DND-41 (cell line): ENCODE measurements around the gene MTR.

Experiments used
- ATAC-seq: fragments of 200-7000 bp; cut with Tn5 transposase; 3 replicates; pipeline ENCODE4 v1.9.1; 2021; ENCODE audit warnings: low read depth; ENCODE audit not compliant: insufficient read depth
- DNase-seq: peaks from one replicate; pipeline ENCODE4 v3.0.0-alpha.2; 2020
- H2AFZ ChIP-seq: 2 replicates; pipeline ENCODE4 v1.6.0; 2012; ENCODE audit warnings: low read depth, low read length
- H3K27ac ChIP-seq: 2 replicates; pipeline ENCODE4 v1.5.1; 2012; ENCODE audit warnings: low read length, inconsistent platforms
- H3K27me3 ChIP-seq: fragments of 200-600 bp; sonication (generic); 2 replicates; pipeline ENCODE4 v1.6.0; 2012; ENCODE audit warnings: low read length, mild to moderate bottlenecking, inconsistent platforms; ENCODE audit not compliant: insufficient read depth, poor library complexity
- H3K36me3 ChIP-seq: 2 replicates; pipeline ENCODE4 v1.5.1; 2012; ENCODE audit warnings: low read length, inconsistent platforms; ENCODE audit not compliant: insufficient read depth
- H3K4me1 ChIP-seq: 2 replicates; pipeline ENCODE4 v1.5.1; 2012; ENCODE audit warnings: mild to moderate bottlenecking, low read length; ENCODE audit not compliant: insufficient read depth
- H3K4me2 ChIP-seq: 2 replicates; pipeline ENCODE4 v1.6.0; 2012; ENCODE audit warnings: mild to moderate bottlenecking, moderate library complexity, low read length, inconsistent platforms; ENCODE audit not compliant: insufficient read depth
- H3K4me3 ChIP-seq, 2 experiments: fragments of 200-600 bp in 1 of 2; shearing (Covaris generic) in 1 of 2; 2 replicates each; pipeline ENCODE4 v1.5.1; 2012 to 2016; ENCODE audit warnings: inconsistent platforms in 2 of 2, low read length in 2 of 2, mild to moderate bottlenecking in 2 of 2, low read depth in 1 of 2, moderate library complexity in 1 of 2
- H3K79me2 ChIP-seq: 2 replicates; pipeline ENCODE4 v1.6.0; 2012; ENCODE audit warnings: low read length, inconsistent platforms; ENCODE audit not compliant: insufficient read depth
- H3K9ac ChIP-seq: 2 replicates; pipeline ENCODE4 v1.6.0; 2012; ENCODE audit warnings: low read depth, mild to moderate bottlenecking, inconsistent platforms, low read length, moderate library complexity
- H3K9me3 ChIP-seq: 2 replicates; pipeline ENCODE4 v1.5.1; 2012; ENCODE audit warnings: low read length, moderate library complexity, mild to moderate bottlenecking, inconsistent platforms; ENCODE audit not compliant: insufficient read depth, severe bottlenecking
- H4K20me1 ChIP-seq: 2 replicates; pipeline ENCODE4 v1.6.0; 2012; ENCODE audit warnings: low read length; ENCODE audit not compliant: insufficient read depth
- EZH2 ChIP-seq: IDR thresholded peaks from 3 replicates; pipeline ENCODE4 v1.6.1; 2012; ENCODE audit warnings: borderline replicate concordance, low read depth, mild to moderate bottlenecking, moderate library complexity, low read length, inconsistent platforms; ENCODE audit not compliant: severe bottlenecking
- TF ChIP-seq, protein P1 (sequence below): IDR thresholded peaks from 2 replicates; pipeline ENCODE4 v1.5.1; 2012; ENCODE audit warnings: borderline replicate concordance, low read length, moderate library complexity, mild to moderate bottlenecking; ENCODE audit not compliant: poor library complexity, severe bottlenecking; ENCODE audit errors: extremely low read depth

Gene MTR

DNA sequence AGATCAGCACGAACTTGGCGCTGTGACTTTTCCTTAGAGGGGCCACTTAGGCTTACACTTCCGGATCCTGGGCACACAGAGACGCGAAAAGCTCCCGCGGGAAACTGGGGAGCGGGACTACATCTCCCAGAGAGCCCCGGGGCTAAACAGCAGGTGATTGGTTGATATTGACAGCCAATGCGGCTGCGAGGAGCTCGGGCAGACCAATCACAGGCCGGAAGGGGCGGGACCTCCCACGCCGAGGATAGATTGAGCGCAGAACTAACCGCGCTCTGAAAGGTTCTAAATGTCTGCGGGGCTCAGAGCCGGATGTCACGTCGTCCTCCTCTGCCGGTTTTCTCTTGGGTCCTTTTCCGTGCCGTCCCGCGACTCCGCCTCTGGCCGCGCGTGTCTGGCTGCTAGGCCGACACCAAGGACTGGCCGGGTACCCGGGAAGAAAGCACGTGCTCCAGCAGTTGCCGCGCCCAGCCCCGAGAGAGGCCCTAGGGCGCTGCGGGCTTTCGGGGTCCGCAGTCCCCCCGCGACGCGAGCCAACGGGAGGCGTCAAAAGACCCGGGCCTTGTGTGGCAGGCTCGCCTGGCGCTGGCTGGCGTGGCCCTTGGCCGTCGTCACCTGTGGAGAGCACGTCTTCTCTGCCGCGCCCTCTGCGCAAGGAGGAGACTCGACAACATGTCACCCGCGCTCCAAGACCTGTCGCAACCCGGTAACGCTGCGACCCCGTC lies at the start of gene MTR:
Gene MTR, plus strand, starts transcription at position 258 of the 722 bp plus-strand sequence. Its CDS starts 412 bp downstream, at position 670.
- peak; percentile 98 for DNase-seq
- H3K27ac ChIP-seq: peak within 1 kb of the TSS; percentile 88
- H3K4me3 ChIP-seq: peak within 1 kb of the TSS; percentile 83 to 97
- peak within 1 kb of the TSS; percentile 81 for H3K4me2 ChIP-seq
- H3K4me1 ChIP-seq: peaks cover 28% of the 10 kb centered on the region
- H3K9me3 ChIP-seq: no peaks in the 10 kb centered on the region
- peaks cover 8% of the 10 kb centered on the region for H3K36me3 ChIP-seq
- peak; percentile 95 for ATAC-seq
- H3K27me3 ChIP-seq: no peaks in the 10 kb centered on the region
- TF ChIP-seq, protein P1, sequence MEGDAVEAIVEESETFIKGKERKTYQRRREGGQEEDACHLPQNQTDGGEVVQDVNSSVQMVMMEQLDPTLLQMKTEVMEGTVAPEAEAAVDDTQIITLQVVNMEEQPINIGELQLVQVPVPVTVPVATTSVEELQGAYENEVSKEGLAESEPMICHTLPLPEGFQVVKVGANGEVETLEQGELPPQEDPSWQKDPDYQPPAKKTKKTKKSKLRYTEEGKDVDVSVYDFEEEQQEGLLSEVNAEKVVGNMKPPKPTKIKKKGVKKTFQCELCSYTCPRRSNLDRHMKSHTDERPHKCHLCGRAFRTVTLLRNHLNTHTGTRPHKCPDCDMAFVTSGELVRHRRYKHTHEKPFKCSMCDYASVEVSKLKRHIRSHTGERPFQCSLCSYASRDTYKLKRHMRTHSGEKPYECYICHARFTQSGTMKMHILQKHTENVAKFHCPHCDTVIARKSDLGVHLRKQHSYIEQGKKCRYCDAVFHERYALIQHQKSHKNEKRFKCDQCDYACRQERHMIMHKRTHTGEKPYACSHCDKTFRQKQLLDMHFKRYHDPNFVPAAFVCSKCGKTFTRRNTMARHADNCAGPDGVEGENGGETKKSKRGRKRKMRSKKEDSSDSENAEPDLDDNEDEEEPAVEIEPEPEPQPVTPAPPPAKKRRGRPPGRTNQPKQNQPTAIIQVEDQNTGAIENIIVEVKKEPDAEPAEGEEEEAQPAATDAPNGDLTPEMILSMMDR: no peak
- no peak for TF ChIP-seq EZH2
- H3K79me2 ChIP-seq: peaks cover 50% of the 10 kb centered on the region
- peak within 1 kb of the TSS; percentile 97 for H3K9ac ChIP-seq
- peak within 1 kb of the TSS; percentile 94 for H2AFZ ChIP-seq
- H4K20me1 ChIP-seq: no peaks in the 10 kb centered on the region; the same call in 1 of the 2 replicates

- H3K27me3 ChIP-seq: peaks cover 15% of the 10 kb centered on the region
- DNase-seq (no peak), ATAC-seq (no peak)
- H3K4me2 ChIP-seq: no peak overlapping the region
- H4K20me1 ChIP-seq: no peaks in the 10 kb centered on the region
- H3K36me3 ChIP-seq: no peaks in the 10 kb centered on the region
- no peaks in the 10 kb centered on the region for H3K9me3 ChIP-seq
- H3K4me3 ChIP-seq: no peak overlapping the region
- TF ChIP-seq EZH2: no peak
- TF ChIP-seq, protein P1: no peak
- no peak overlapping the region for H3K9ac ChIP-seq
- no peaks in the 10 kb centered on the region for H3K79me2 ChIP-seq
- no peak overlapping the region for H2AFZ ChIP-seq
- H3K4me1 ChIP-seq: no peaks in the 10 kb centered on the region
- no peak overlapping the region for H3K27ac ChIP-seq
These were observed 48.3 kb upstream of the MTR start for GRCh38 chr1:236746785-236747184.

DNA sequence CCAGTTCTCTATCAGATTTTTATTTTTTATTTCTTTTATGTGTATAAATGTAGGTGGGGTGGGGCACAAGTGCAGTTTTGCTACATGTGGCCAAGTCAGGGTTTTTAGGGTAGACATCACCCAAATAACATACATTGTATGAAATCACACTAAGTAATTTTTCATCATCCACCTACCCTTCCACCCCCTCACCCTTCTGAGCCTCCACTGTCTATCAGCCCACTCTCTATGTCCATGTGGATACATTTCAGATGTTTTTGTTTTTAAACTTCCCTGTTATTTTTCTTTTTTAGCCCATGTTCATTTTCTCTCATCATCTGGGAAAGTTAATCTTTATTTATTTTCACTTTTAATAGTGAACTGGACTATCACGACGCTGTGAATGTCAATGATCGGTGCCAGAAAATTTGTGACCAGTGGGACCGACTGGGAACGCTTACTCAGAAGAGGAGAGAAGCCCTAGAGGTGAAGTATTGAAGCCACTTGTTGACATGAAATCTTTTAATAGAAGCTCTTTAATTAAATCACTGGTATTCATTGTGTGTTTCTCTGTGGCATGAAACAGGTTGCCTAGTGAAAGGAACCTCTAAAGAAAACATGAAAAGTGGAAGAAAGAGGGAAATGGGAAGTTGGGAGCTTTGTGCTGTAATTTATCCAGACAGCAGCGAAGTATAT lies 47.6 kb upstream of the MTR start:
- no peak overlapping the region for H3K27ac ChIP-seq
- no peak overlapping the region for H2AFZ ChIP-seq
- no peaks in the 10 kb centered on the region for H3K4me1 ChIP-seq
- DNase-seq (no peak), ATAC-seq (no peak)
- H3K9me3 ChIP-seq: no peaks in the 10 kb centered on the region
- H3K27me3 ChIP-seq: peaks cover 15% of the 10 kb centered on the region
- no peak for TF ChIP-seq EZH2
- TF ChIP-seq, protein P1: no peak
- no peak overlapping the region for H3K4me3 ChIP-seq
- no peak overlapping the region for H3K9ac ChIP-seq
- H3K4me2 ChIP-seq: no peak overlapping the region
- H4K20me1 ChIP-seq: no peaks in the 10 kb centered on the region
- H3K79me2 ChIP-seq: no peaks in the 10 kb centered on the region
- no peaks in the 10 kb centered on the region for H3K36me3 ChIP-seq
